ENCODE results near the gene ARMCX5. TPM values are rescaled to one million over a fixed set of nuclear protein-coding genes. Genes with fewer than 3 reads are reported as not detected.

ARMCX5 gene
- total RNA-seq: 1 to 10 TPM; 4.5 to 8.1 TPM

DNA sequence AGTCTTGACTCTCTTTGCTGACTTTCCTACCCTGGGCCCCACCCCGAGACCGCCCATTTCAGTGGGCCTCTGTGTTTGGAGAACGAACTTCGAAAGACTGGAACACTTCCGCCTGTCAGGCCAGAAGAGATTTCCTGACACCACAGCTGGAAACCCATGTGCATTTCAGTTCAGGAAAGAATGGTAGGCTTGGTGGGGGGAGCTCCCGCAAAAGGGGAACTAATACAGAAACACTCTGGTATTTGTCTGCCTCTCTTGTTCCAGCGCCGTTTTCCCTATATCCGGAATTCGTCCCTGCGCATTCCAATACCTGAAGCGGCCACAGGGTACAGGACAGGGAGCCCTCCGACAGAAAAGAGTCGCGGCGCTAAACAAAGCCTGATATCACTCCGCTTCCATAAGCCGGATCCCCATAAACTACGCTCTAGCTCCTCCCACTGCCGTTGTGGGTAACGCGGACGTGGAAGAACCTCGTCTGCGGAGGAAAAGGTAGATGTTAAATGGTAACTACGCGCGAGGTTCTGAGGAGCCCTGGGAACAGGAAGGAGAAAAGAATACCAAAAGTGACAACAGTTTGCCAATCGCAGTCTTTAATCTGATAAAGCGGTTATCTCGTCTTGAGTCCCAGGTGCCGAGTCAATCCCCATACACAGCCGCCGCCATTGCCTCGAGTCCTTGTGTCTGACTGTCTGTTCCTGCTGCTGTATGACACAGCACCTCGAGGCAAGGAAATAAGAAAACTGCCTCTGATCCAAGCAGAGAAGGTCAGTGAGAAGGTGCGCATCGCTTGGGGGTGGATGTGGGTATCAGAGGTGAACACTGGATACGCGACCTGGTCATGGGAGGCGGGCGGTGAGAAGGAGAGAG is at the start of gene ARMCX5:
Gene ARMCX5, plus strand, starts transcription at position 432 of the 867 bp plus-strand sequence. CDS start 2,627 bp downstream, outside the sequence.
- peak within 1 kb of the TSS; percentile 86 to 92 for H3K27ac Mint-ChIP-seq
- H3K4me3 Mint-ChIP-seq: peak within 1 kb of the TSS; percentile 95
- peaks cover 11 to 32% of the 10 kb centered on the region in 2 donors for H3K4me1 Mint-ChIP-seq (ENCODE audit: low read depth in 2 of 2)
- H3K27me3 Mint-ChIP-seq: peaks cover 0 to 6% of the 10 kb centered on the region in 2 donors
- peak; percentile 85 to 91 for ATAC-seq
- H3K9me3 Mint-ChIP-seq: no peaks in the 10 kb centered on the region
- DNase-seq (ENCODE audit: low spot score): peak; percentile 75
- H3K36me3 Mint-ChIP-seq: no peaks in the 10 kb centered on the region

DNA sequence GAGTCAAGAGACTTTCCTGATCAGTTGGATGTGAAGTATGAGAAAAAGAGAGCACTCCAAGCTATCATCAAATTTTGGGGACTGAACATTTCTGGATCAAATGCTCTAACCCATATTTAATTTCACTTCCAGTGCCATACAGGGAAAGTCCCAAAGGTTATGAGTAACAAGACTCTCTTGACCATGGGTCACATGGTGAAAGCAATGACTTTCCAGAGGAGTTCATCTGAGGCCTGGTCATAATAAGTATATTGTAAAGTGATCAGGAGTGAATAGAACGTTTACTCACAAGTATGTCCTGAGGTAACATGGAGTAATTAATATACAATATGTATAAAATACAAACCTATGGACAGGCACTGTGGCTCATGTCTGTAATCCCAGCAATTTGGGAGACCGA is 40.7 kb upstream of the ARMCX5 start:
- ATAC-seq (no peak), DNase-seq (ENCODE audit: low spot score) (no peak)
- peaks cover 6 to 14% of the 10 kb centered on the region in 2 donors for H3K27me3 Mint-ChIP-seq
- H3K27ac Mint-ChIP-seq: no peak overlapping the region
- no peaks in the 10 kb centered on the region for H3K36me3 Mint-ChIP-seq
- H3K4me3 Mint-ChIP-seq: no peak overlapping the region
- H3K9me3 Mint-ChIP-seq: no peaks in the 10 kb centered on the region
- no peaks in the 10 kb centered on the region for H3K4me1 Mint-ChIP-seq (ENCODE audit: low read depth in 2 of 2)

DNA sequence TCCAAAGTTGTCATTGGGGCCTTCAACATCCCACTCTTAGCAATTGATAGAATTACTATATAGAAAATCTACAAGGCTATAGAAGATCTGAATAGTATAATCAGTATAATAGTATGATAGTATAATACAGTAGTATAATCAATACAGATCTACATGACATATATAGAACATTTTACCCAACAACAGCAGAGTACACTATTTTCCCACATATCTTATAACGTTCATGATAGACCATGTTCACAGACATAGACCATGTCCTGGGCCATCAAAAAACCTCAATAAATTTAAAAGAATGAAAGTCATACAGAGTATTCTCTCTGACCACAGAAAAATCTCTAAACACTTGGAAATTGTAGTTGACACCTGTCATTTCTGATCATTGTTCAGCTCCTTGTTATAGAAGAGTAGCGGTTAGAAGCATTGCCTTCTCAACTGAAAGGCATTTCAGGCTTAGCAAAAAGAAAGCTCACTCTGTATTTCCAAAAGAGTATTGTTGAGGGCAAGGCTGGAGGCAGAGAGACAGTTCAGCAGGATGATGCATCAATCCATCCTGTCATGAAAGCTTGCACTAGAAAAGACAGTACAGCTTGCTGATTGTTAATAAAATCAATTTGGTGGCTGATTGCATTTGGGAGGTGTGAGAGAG is 38.8 kb upstream of the ARMCX5 start:
- no peak for DNase-seq (ENCODE audit: low spot score)
- Mint-ChIP-seq H3K9me3 (no peaks in the 10 kb centered on the region), H3K4me1 (ENCODE audit: low read depth in 2 of 2) (no peaks in the 10 kb centered on the region), H3K27me3 (peaks cover 6 to 14% of the 10 kb centered on the region in 2 donors), H3K27ac (no peak overlapping the region), H3K36me3 (no peaks in the 10 kb centered on the region), H3K4me3 (no peak overlapping the region)
- ATAC-seq: peak in 1 of 2 donors; percentile 37

DNA sequence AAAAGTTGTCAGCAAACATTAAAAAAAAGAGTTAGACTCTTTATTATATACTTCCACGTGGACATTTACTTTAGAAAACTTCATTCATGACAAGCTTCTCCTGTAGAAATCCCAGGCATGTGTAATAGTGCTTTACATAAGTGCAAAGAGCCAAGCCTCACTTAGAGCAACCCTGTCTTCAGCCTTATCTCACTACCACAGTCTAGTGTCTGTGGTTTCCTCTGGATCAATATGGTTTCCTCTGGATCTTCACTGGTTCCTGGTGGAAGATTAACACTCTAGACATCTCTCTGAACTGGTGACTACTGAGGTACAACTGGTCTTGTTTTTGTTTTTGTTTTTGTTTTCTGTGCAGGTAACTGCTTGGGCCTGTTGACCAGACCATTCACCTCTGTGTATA is 18.4 kb upstream of the ARMCX5 start:
- ATAC-seq (no peak), DNase-seq (ENCODE audit: low spot score) (no peak)
- Mint-ChIP-seq H3K27ac (no peak overlapping the region), H3K36me3 (no peaks in the 10 kb centered on the region), H3K9me3 (no peaks in the 10 kb centered on the region), H3K27me3 (peaks cover 6 to 9% of the 10 kb centered on the region in 2 donors), H3K4me3 (no peak overlapping the region), H3K4me1 (ENCODE audit: low read depth in 2 of 2) (no peaks in the 10 kb centered on the region)

DNA sequence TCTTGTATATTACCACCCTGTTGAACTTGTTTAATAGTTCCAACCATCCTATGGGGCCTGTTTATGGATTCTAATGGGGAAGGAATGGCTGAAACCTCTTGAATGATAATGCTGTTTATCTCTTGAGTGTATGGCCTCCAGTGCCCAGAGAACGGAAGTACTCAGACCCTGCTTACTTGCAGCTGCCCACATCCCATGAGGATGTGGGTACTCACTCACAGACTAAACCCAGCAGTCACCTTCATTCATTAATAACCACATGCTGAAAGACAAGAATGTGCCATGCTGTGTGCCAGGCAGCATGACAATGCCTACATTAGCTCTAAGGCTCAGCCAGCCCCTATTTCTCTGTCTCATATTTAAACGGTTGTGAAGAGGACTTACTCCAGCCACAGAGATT is 5.9 kb upstream of the ARMCX5 start:
- Mint-ChIP-seq H3K9me3 (no peaks in the 10 kb centered on the region), H3K27me3 (peaks cover 9 to 13% of the 10 kb centered on the region in 2 donors), H3K4me1 (ENCODE audit: low read depth in 2 of 2) (peaks cover 5 to 14% of the 10 kb centered on the region in 2 donors), H3K4me3 (no peak overlapping the region), H3K36me3 (no peaks in the 10 kb centered on the region), H3K27ac (no peak overlapping the region)
- ATAC-seq: no peak
- no peak for DNase-seq (ENCODE audit: low spot score)

DNA sequence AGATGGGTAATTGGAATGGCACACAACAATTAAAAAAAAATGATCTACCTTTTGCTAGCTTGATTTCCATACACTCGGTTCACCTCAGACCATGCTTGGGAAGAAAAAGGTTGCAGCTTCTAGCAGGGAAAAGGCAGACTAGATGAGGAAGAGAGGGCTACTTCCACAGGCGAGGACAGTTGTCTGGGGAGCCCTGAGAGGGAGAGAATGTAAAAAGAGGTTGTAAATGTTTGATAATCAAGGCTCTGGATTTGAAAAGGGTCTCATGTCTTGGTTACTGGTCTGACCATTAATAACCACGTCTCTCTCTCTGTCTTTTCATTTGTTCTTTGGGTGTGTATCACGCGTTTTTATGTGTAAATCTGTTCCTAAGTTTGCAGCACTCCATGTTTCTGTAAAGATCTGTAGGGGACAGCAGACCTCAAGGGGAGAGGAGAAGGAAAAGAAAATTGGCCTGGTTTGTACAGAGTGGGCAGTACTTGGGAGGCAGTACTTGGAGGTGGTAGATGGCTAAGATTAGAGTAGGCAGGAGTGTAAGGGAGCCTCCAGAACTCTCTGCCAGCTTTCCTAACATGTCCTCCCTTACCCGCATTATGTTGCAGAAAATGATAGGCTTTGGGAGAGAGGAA is 750 bp downstream of the ARMCX5 start:
- peaks cover 0 to 3% of the 10 kb centered on the region in 2 donors for H3K27me3 Mint-ChIP-seq
- no peaks in the 10 kb centered on the region for H3K9me3 Mint-ChIP-seq
- H3K36me3 Mint-ChIP-seq: no peaks in the 10 kb centered on the region
- no peak for DNase-seq (ENCODE audit: low spot score)
- peak overlapping the region; percentile 86 to 92 for H3K27ac Mint-ChIP-seq
- H3K4me3 Mint-ChIP-seq: peak overlapping the region; percentile 95
- peaks cover 11 to 29% of the 10 kb centered on the region in 2 donors for H3K4me1 Mint-ChIP-seq (ENCODE audit: low read depth in 2 of 2)
- peak in 1 of 2 donors; percentile 5 for ATAC-seq

DNA sequence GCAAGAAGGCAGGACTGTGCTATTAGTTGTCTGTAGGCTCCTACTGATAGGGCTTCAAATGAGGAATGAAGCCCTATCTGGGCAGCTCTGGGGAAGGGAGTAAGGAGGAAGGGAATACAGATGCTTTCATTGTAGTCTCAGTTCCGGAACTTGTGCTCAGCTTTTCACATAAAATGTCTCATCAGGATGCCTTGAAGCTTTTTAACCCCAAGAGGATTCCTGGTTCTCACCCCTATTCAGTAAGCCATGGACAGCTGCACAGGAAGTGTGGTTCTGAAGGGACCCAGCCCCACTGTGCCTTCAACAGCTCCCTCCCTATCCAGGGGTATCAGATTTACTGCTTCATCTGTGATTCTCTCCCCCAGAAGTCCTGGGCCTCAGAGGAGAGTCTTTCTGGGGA is 5.0 kb downstream of the ARMCX5 start:
- Mint-ChIP-seq H3K27me3 (peaks cover 0 to 3% of the 10 kb centered on the region in 2 donors), H3K27ac (no peak overlapping the region), H3K4me3 (no peak overlapping the region), H3K36me3 (no peaks in the 10 kb centered on the region), H3K9me3 (no peaks in the 10 kb centered on the region), H3K4me1 (ENCODE audit: low read depth in 2 of 2) (peaks cover 16 to 34% of the 10 kb centered on the region in 2 donors)
- DNase-seq (ENCODE audit: low spot score) (no peak), ATAC-seq (no peak)

DNA sequence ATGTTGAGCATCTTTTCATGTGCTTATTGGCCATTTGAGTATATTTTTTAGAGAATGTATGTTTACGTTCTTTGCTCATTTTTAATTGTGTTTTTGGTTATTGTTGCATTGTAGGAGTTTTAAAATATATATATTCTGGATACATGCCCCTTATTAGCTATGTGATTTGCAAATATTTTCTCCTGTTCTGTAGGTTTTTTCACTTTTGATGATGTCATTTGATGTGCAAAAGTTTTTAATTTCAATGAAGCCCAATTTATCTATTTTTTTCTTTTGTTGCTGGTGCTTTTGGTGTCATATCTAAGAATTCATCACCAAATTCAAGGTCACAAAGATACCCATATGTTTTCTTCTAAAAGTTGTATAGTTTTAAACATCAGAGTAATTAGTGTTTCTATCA is 6.8 kb downstream of the ARMCX5 start:
- peaks cover 0 to 4% of the 10 kb centered on the region in 2 donors for H3K27me3 Mint-ChIP-seq
- H3K27ac Mint-ChIP-seq: no peak overlapping the region
- no peaks in the 10 kb centered on the region for H3K36me3 Mint-ChIP-seq
- no peak for ATAC-seq
- H3K4me3 Mint-ChIP-seq: no peak overlapping the region
- H3K4me1 Mint-ChIP-seq (ENCODE audit: low read depth in 2 of 2): peaks cover 5 to 22% of the 10 kb centered on the region in 2 donors
- no peaks in the 10 kb centered on the region for H3K9me3 Mint-ChIP-seq
- no peak for DNase-seq (ENCODE audit: low spot score)

DNA sequence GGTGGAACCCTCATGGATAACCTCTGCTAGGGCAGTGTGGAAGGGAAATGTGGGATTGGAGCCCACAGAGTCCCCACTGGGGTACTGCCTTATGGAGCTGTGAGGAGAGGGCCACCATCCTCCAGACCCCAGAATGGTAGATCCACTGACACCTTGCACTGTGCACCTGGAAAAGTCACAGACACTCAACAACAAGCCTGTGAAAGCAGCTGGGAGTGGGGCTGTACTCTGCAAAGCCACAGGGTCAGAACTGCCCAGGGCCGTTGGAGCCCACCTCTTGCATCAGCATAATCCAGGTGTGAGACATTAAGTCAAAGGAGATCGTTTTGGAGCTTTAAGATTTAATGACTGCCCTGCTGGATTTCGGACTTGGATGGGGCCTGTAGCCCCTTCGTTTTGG is 11.6 kb downstream of the ARMCX5 start:
- no peaks in the 10 kb centered on the region for H3K36me3 Mint-ChIP-seq
- no peak overlapping the region for H3K27ac Mint-ChIP-seq
- H3K27me3 Mint-ChIP-seq: peaks cover 0 to 4% of the 10 kb centered on the region in 2 donors
- peaks cover 9 to 13% of the 10 kb centered on the region in 2 donors for H3K4me1 Mint-ChIP-seq (ENCODE audit: low read depth in 2 of 2)
- no peak for ATAC-seq
- no peak for DNase-seq (ENCODE audit: low spot score)
- H3K9me3 Mint-ChIP-seq: no peaks in the 10 kb centered on the region
- H3K4me3 Mint-ChIP-seq: no peak overlapping the region

DNA sequence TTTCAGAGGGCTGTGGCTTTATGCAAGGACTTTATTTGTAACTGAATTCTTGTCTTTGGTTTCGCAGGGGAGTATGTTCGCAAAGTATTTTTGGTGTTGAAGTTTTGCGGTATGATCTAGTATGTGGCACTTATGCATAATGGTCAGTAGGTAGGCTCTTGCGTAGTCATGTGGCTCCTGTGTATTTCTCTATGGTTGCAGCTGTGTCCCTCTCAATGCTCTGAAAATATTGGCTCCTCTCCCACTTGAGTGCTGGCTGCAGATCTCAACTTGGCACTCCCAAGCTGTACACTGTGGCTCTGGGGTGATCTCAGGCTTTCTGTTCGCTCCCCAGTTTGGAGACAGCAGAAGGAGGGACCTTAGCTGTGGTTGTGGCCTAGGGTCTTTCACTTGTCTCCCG is 24.8 kb downstream of the ARMCX5 start:
- Mint-ChIP-seq H3K36me3 (peaks cover 30% of the 10 kb centered on the region), H3K27me3 (peaks cover 0 to 4% of the 10 kb centered on the region in 2 donors), H3K4me1 (ENCODE audit: low read depth in 2 of 2) (peaks cover 10 to 12% of the 10 kb centered on the region in 2 donors), H3K4me3 (no peak overlapping the region), H3K9me3 (peaks cover 4% of the 10 kb centered on the region), H3K27ac (no peak overlapping the region)
- DNase-seq (ENCODE audit: low spot score) (no peak), ATAC-seq (no peak)

DNA sequence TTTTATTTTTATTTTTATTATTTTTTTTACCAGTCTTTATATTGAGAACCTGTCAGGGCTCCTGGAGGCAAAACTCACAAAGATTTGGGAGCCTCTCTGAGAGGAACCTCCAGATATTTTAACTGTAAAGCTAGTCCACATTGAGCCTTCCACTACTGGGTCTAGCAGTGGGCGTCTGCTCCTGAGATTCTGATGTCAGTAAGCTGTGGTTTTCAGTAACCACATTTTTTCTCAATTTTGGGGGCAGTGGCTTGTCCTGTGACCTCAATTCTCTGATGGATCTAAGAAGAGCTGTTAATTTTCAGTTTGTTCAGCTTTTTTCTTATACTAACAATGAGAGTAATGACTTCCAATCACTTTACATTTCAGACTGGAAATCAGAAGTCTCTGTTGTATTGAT is 28.3 kb downstream of the ARMCX5 start:
- no peak for ATAC-seq

DNA sequence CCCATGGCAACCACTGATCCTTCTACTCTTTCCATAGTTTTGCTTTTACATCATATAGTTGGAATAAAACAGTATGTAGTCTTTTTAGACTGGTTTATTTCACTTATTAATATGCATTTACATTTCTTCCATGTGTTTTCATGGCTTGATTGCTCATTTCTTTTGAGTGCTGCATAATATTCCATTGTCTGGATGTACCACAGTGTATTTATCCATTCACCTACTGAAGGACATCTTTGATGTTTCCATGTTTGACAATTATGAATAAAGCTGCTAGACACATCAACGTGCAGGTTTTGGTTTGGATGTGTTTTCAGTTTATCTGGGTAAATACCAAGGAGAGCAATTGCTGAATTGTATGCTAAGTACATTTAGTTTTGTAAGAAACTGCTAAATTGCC is 38.2 kb downstream of the ARMCX5 start:
- DNase-seq (ENCODE audit: low spot score) (no peak), ATAC-seq (no peak)
- no peaks in the 10 kb centered on the region for H3K9me3 Mint-ChIP-seq

More for the DNA sequence above, 28.3 kb downstream of the ARMCX5 start:
- no peaks in the 10 kb centered on the region for H3K9me3 Mint-ChIP-seq
- peaks cover 10 to 12% of the 10 kb centered on the region in 2 donors for H3K4me1 Mint-ChIP-seq (ENCODE audit: low read depth in 2 of 2)
- no peak overlapping the region for H3K4me3 Mint-ChIP-seq
- H3K36me3 Mint-ChIP-seq: no peaks in the 10 kb centered on the region
- H3K27ac Mint-ChIP-seq: no peak overlapping the region
- peaks cover 0 to 2% of the 10 kb centered on the region in 2 donors for H3K27me3 Mint-ChIP-seq
- DNase-seq (ENCODE audit: low spot score): no peak

DNA sequence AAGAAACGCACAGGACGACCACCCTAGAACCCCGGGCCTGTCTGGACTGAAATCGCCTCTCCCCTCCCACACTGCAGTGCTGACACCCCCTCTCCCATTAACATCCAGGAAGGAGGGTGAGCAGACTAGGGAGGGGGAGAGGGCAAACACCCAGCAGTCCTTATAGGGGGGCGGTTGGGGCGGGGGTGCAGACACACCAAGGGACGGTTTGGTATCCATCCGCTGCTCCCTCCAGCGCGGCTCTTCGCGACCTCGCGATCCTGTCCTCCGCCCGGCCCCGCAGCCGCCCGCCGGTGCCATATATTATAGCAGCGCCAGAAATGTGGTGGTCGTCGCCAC is 51.6 kb downstream of the ARMCX5 start:
- DNase-seq (ENCODE audit: low spot score) (no peak), ATAC-seq (peak in 1 of 2 donors; percentile 30)
- H3K4me3 Mint-ChIP-seq: peak overlapping the region; percentile 93
- no peaks in the 10 kb centered on the region for H3K36me3 Mint-ChIP-seq
- peaks cover 5 to 11% of the 10 kb centered on the region in 2 donors for H3K4me1 Mint-ChIP-seq (ENCODE audit: low read depth in 2 of 2)
- H3K9me3 Mint-ChIP-seq: no peaks in the 10 kb centered on the region
- no peaks in the 10 kb centered on the region for H3K27me3 Mint-ChIP-seq
- peak overlapping the region in 1 of 2 donors; percentile 78 for H3K27ac Mint-ChIP-seq

More for the DNA sequence above, 38.2 kb downstream of the ARMCX5 start:
- no peak overlapping the region for H3K27ac Mint-ChIP-seq
- H3K36me3 Mint-ChIP-seq: no peaks in the 10 kb centered on the region
- no peaks in the 10 kb centered on the region for H3K27me3 Mint-ChIP-seq
- H3K4me3 Mint-ChIP-seq: no peak overlapping the region
- H3K4me1 Mint-ChIP-seq (ENCODE audit: low read depth in 2 of 2): no peaks in the 10 kb centered on the region
